ENCODE results near the gene CD276. TPM values are rescaled to one million over a fixed set of nuclear protein-coding genes. Genes with fewer than 3 reads are reported as not detected.
"Not testable (repeated sequence)": the region's sequence is repeated elsewhere in the genome, so short reads cannot be mapped to it uniquely, and the experiment has no call there.

CD276 gene
- total RNA-seq, 2 experiments from 2014 or later = not detected

GRCh38 chr15:73723191-73723590, 39.0 kb downstream of the CD276 start:
- H3K27me3 ChIP-seq (ENCODE audit: control insufficient read depth in 1 of 2, insufficient read depth in 2 of 2, low read length in 2 of 2) = peaks cover 3 to 17% of the 10 kb centered on the region in 2 experiments
- H3K4me1 Mint-ChIP-seq (ENCODE audit: low read depth) = no peaks in the 10 kb centered on the region
- DNase-seq (no peak), ATAC-seq (ENCODE audit: poor library complexity) (no peak)
- ChIA-PET POLR2A (no interaction called here), CTCF (no interaction called here)
- peaks cover 0 to 9% of the 10 kb centered on the region in 2 experiments for H3K9me3 ChIP-seq (ENCODE audit: control insufficient read depth in 1 of 2, insufficient read depth in 1 of 2, low read length in 2 of 2)
- H3K27me3 Mint-ChIP-seq = peaks cover 41% of the 10 kb centered on the region
- TF ChIP-seq CTCF (IDR thresholded peaks at IDR 0.05) = no peak
- intact Hi-C loops (cut with DNase I, micrococcal nuclease) = no loop called here
- H3K36me3 Mint-ChIP-seq (ENCODE audit: low read depth) = no peaks in the 10 kb centered on the region
- no peak overlapping the region for H3K27ac ChIP-seq (ENCODE audit: low read depth in 1 of 2, low read length in 2 of 2)
- no peaks in the 10 kb centered on the region for H3K9me3 Mint-ChIP-seq
- H3K36me3 ChIP-seq (ENCODE audit: insufficient read depth, low read length) = no peaks in the 10 kb centered on the region
- H3K4me3 ChIP-seq (ENCODE audit: low read length) = no peak overlapping the region
- no peak overlapping the region for H3K27ac Mint-ChIP-seq
- no peak overlapping the region for H3K4me3 Mint-ChIP-seq
- no peaks in the 10 kb centered on the region for H3K4me1 ChIP-seq (ENCODE audit: insufficient read depth, low read length)

GRCh38 chr15:73724212-73724611, 40.0 kb downstream of the CD276 start:
- H3K27me3 ChIP-seq (ENCODE audit: control insufficient read depth in 1 of 2, insufficient read depth in 2 of 2, low read length in 2 of 2) = peaks cover 3 to 17% of the 10 kb centered on the region in 2 experiments
- H3K27ac Mint-ChIP-seq = no peak overlapping the region
- DNase-seq (no peak), ATAC-seq (ENCODE audit: poor library complexity) (no peak)
- intact Hi-C loops (cut with DNase I, micrococcal nuclease) = no loop called here
- H3K36me3 Mint-ChIP-seq (ENCODE audit: low read depth) = no peaks in the 10 kb centered on the region
- H3K4me1 ChIP-seq (ENCODE audit: insufficient read depth, low read length) = no peaks in the 10 kb centered on the region
- TF ChIP-seq CTCF (IDR thresholded peaks at IDR 0.05) = no peak
- ChIA-PET CTCF (interaction anchor here (0.6 kb wide), 1 partner anchor 412 kb away, joined by 3 read pairs; no protein-coding TSS in a partner anchor), POLR2A (no interaction called here)
- H3K9me3 ChIP-seq (ENCODE audit: control insufficient read depth in 1 of 2, insufficient read depth in 1 of 2, low read length in 2 of 2) = peaks cover 0 to 9% of the 10 kb centered on the region in 2 experiments
- H3K4me3 ChIP-seq (ENCODE audit: low read length) = no peak overlapping the region
- no peaks in the 10 kb centered on the region for H3K9me3 Mint-ChIP-seq
- peaks cover 35% of the 10 kb centered on the region for H3K27me3 Mint-ChIP-seq
- no peaks in the 10 kb centered on the region for H3K4me1 Mint-ChIP-seq (ENCODE audit: low read depth)
- H3K36me3 ChIP-seq (ENCODE audit: insufficient read depth, low read length) = no peaks in the 10 kb centered on the region
- no peak overlapping the region for H3K27ac ChIP-seq (ENCODE audit: low read depth in 1 of 2, low read length in 2 of 2)
- H3K4me3 Mint-ChIP-seq = no peak overlapping the region

- H3K9me3 ChIP-seq (ENCODE audit: control insufficient read depth in 1 of 2, insufficient read depth in 1 of 2, low read length in 2 of 2) = peaks cover 0 to 2% of the 10 kb centered on the region in 2 experiments
- ATAC-seq (ENCODE audit: poor library complexity) (no peak), DNase-seq (no peak)
- H3K4me1 ChIP-seq (ENCODE audit: insufficient read depth, low read length) = no peaks in the 10 kb centered on the region
- POLR2A ChIA-PET = no interaction called here
- Mint-ChIP-seq H3K27ac (no peak overlapping the region), H3K27me3 (peaks cover 14% of the 10 kb centered on the region), H3K9me3 (no peaks in the 10 kb centered on the region), H3K4me1 (ENCODE audit: low read depth) (no peaks in the 10 kb centered on the region), H3K36me3 (ENCODE audit: low read depth) (no peaks in the 10 kb centered on the region), H3K4me3 (no peak overlapping the region)
- CTCF ChIA-PET = no interaction called here
- peaks cover 0 to 4% of the 10 kb centered on the region in 2 experiments for H3K27me3 ChIP-seq (ENCODE audit: control insufficient read depth in 1 of 2, insufficient read depth in 2 of 2, low read length in 2 of 2)
- no peaks in the 10 kb centered on the region for H3K36me3 ChIP-seq (ENCODE audit: insufficient read depth, low read length)
- H3K27ac ChIP-seq (ENCODE audit: low read depth in 1 of 2, low read length in 2 of 2) = no peak overlapping the region
- intact Hi-C loops (cut with DNase I, micrococcal nuclease) = no loop called here
- H3K4me3 ChIP-seq (ENCODE audit: low read length) = no peak overlapping the region
- no peak for TF ChIP-seq CTCF (IDR thresholded peaks at IDR 0.05)
These were observed 43.3 kb downstream of the CD276 start for GRCh38 chr15:73727330-73727976.

GRCh38 chr15:73732051-73732450, 47.9 kb downstream of the CD276 start:
- CTCF ChIA-PET = not testable (repeated sequence)

More at GRCh38 chr15:73732051-73732450, 47.9 kb downstream of the CD276 start:
- DNase-seq; POLR2A ChIA-PET; H3K4me1 Mint-ChIP-seq (ENCODE audit: low read depth); H3K36me3 ChIP-seq (ENCODE audit: insufficient read depth, low read length); H3K9me3 Mint-ChIP-seq; H3K4me1 ChIP-seq (ENCODE audit: insufficient read depth, low read length); H3K9me3 ChIP-seq (ENCODE audit: control insufficient read depth in 1 of 2, insufficient read depth in 1 of 2, low read length in 2 of 2); H3K27ac Mint-ChIP-seq; H3K4me3 Mint-ChIP-seq; H3K4me3 ChIP-seq (ENCODE audit: low read length); H3K36me3 Mint-ChIP-seq (ENCODE audit: low read depth); ATAC-seq (ENCODE audit: poor library complexity); H3K27me3 Mint-ChIP-seq; H3K27ac ChIP-seq (ENCODE audit: low read depth in 1 of 2, low read length in 2 of 2); H3K27me3 ChIP-seq (ENCODE audit: control insufficient read depth in 1 of 2, insufficient read depth in 2 of 2, low read length in 2 of 2); intact Hi-C loops (cut with DNase I, micrococcal nuclease): not testable (repeated sequence)

Data from CD4-positive, alpha-beta T cell (primary cell).